Activated CD4-positive, CD25-positive, alpha-beta regulatory T cell treated with anti-CD3 and anti-CD28 coated beads, Interleukin-2, amount 50 U/mL, for 72 hours (primary cell): ENCODE results near the gene FAF1.
"Not testable (repeated sequence)": the region's sequence is repeated elsewhere in the genome, so short reads cannot be mapped to it uniquely, and the experiment has no call there.

Experiments used
- DNase-seq: peaks from one replicate; pipeline ENCODE4 v3.0.0; 2021

Gene FAF1

DNA sequence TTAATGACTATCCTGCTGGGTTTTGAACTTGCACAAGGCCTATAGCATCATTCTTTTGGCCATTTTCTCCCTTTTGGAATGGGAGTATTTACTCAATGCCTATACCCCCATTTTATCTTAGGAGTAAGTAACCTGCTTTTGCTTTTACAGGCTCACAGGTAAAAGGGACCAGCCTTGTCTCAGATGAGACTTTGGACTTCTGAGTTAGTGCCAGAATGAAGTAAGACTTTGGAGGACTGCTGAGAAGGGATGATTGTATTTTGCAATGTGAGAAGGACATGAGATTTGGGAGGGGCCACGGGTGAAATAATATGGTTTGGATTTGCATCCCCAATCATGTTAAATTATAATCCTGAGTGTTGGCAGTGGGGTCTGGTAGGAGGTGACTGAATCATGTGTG is 212.7 kb downstream of the FAF1 start:
- DNase-seq, result no peak

DNA sequence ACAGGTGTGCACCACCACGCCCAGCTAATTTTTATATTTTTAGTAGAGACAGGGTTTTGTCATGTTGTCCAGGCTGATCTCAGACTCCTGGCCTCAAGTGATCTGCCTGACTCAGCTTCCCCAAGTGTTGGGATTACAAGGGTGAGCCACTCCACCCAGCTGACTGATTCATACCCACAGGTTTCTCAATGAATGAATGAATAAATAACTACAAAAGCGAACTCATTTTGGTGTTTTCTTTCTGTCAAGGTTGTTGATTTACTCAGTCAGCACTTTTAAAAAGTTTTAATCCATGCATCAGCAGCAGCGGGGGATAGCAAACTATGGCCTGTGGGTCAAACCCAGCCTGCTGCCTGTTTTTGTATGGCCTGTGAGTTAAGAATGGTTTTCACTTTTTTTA is 217.5 kb downstream of the FAF1 start:
- DNase-seq, result no peak

DNA sequence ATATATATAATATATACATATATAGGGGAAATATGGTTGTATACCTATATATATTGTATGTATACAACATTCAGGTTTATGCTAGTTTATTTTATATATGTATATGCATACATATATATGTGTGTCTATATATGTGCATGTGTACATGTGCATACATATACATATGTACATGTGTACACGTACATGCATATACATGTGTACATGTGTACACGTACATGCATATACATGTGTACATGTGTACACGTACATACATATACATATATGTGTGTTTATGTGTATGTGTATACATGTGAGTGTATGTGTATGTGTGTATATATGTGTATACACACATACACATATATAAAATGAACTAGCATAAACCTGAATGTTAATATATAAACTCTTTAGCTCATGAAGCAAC is 220.9 kb downstream of the FAF1 start:
- no peak for DNase-seq

DNA sequence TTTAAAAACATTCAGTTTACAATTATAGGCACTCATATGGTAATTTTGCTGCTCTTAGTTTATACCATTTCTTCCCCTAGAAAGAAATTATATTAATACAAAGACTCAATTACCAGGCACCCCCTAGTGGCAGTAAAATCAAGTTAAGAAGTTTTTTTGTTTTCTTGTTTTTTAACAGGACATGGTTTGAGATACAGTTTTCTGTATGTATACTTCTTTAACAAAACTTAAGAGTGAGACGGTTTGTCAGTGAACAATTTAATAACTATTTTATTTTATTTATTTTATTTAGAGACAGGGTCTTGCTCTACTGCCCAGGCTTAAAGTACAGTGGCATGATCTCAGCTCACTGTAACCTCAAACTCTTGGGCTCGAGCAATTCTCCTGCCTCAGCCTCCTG is 224.6 kb downstream of the FAF1 start:
- DNase-seq, result no peak

DNA sequence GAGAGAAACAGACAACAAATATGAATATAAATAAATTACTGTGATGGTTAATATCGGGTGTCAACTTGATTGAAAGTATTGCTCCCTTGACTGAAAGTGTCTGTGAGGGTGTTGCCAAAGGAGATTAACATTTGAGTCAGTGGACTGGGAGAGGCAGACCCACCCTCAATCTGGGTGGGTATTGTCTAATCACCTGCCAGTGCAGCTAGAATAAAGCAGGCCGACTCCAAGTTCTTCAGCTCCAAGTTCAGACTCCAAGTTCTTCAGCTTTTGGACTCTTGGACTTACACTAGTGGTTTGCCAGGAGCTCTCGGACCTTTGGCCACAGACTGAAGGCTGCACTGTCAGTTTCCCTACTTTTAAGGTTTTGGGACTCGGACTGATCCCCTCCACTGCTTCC is 232.5 kb downstream of the FAF1 start:
- DNase-seq, result not testable (repeated sequence)

DNA sequence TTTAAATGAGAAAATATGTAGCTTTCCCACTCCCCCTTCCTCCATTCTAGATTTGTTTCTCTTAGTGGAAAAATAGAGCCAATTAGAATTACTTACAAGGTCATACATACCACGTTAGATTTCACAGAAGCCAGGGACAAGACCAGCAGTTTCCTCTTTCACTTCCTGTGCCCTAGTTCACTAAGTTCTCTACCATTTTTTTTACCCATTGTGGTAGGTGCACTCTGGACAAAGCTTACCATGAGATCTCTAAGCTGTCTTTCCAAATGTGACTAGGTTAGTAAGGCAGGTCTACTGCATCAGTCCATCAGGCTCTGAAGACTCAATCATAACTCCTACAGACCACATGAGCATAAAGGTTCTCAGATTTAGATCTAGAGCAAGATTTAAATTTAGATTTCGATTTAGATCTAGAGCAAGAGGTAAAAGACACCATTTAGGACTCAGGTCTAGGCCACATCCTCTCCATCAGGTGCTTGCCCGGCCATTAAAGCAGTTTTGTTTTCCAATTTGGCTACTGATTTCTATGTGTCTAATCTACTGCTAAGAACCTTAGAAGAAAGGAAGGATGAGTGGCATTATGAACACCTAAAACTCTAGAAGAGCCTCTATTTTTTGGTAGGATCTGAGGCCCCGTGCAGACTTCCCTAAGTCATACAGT is 235.3 kb downstream of the FAF1 start:
- no peak for DNase-seq

DNA sequence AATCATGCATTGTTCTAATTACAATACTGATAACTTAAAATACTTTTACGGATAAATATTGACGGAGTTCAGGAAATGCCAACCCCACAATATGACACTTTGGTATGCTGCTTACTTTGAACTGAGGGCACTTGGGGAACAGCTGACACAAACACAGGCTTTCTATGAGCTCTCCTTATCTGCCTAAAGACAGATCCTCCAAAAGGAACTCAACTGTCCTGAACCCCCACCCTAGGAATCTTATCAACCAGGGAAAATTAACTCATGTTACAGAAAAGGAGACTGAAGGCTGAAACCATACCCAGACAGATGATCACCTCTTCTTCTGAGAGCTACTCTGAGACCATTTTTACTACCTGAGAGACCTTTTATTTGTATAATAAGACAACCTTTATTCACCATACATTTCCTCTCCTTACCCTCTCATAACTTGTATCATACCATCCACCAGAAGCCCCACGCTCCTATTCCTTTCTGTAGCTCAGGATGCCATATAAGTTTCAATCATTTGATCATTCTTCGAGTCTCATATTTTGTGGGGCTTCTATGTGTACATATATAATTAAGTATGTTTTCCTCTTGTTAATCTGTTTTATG is 239.5 kb downstream of the FAF1 start:
- DNase-seq, result no peak

DNA sequence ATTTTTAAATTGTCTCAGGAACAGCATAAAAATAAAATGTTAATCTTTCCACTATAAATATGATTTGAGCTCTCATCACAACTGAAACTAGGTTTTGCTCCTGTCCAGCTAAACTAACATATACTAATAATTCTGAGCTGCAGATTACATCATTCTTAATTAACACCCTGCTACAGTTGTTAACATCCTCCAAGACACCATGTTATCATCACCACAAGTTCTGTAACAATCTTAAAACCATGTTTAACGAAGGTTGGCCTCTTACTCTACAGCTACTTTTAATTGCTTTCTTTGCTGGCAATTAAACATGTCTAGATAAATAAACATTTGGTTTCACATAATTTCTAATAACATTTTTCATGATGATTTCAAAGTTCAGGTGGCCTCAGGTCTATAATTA is 240.9 kb downstream of the FAF1 start:
- DNase-seq, result no peak

DNA sequence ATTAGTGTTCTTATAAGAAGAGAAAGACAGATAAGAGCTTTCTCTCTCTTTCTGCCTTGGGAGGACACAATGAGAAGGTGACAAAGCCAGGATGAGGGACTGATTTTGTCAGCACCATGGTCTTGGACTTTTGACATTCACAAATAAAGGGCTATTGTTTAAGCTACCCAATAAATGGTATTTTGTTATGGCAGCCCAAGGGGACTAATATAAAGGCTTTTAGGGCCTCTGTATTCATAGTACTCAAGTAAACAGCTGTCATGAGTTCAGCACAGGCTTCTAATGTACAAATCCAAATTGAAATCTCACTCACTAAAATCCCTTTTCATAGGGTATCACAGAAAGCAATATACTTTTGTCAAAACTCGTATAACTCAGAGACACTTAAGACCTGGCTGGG is 242.7 kb downstream of the FAF1 start:
- DNase-seq, result no peak

DNA sequence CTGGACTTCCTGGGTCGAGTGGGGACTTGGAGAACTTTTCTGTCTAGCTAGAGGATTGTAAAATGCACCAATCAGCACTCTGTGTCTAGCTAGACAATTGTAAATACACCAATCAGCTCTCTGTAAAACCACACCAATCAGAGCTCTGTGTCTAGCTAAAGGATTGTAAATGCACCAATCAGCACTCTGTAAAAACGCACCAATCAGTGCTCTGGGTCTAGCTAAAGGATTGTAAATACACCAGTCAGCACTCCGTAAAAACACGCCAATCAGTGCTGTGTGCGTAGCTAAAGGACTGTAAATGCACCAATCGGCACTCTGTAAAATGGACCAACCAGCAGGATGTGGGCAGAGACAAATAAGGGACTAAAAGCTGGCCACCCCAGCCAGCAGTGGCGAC is 243.6 kb downstream of the FAF1 start:
- not testable (repeated sequence) for DNase-seq

DNA sequence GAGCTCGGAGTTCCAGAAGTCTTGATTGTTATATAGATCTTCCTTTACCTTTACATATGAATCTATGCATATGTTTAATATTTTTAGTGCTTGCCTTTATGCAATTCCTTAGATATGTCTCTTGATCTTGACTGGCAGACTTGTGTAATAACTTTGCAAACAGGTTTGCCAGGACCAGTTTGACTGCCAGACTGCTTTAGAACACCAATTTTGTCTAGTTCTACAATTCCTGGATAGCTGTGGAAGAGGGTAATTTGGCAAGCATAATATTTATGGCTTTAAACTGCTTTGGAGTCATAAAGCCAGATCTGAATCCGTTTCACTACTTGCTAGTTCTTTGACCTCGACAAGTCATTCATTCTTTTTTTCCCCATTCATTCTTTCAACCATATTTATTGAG is 250.0 kb downstream of the FAF1 start:
- DNase-seq, result no peak

DNA sequence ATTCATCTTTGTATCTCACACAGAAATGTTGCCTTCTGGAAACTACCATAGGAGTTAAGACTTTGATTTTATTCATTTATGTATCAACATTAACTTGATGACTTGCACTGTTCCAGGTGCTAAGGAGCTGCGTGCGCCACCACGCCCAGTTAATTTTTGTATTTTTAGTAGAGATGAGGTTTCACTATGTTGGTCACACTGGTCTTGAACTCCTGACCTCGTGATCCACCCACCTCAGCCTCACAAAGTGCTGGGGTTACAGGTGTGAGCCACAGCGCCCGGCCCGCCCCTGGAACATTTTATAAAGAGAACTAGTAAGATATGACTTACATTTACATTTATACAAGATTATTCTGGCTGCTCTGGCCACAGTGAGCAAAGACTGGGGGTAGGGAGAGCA is 252.2 kb downstream of the FAF1 start:
- DNase-seq, result no peak

DNA sequence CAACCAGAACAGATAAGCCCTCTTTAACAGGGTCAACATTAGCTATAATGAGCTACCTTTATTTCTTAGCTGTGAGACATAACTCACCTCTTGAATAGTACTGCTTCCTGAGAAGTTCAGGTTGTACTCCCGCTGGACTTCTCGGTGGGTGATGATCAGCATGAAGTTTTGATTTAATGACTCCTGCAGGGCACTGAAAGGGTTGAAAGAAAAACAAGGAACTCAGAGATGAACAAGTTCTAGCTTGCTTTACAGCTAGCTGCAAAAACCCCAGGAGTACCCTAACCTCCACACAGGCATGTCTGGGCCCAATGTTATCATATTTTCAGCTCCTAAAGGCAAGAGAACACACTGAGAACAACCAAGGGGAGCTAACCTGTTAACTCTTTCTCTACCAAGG is 254.4 kb downstream of the FAF1 start:
- no peak for DNase-seq

DNA sequence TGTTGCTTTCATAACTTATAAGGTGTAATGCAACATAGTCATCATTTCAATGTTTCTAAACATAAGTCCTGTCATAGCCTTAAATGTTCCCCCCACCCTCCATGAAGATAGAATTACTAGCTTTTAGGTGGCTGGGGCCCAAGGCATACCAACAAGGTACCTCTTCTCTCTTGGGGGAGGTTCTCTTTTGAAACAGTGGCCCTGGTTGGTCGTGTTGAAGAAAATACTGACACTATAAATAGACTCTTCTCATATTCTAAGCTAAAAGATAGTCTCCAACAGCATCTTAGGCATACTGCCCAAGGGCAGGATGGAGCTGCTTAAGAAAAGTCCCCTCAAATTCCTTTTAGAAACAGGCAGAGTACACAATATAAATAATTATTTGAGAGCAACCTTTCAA is 255.0 kb downstream of the FAF1 start:
- DNase-seq, result no peak

DNA sequence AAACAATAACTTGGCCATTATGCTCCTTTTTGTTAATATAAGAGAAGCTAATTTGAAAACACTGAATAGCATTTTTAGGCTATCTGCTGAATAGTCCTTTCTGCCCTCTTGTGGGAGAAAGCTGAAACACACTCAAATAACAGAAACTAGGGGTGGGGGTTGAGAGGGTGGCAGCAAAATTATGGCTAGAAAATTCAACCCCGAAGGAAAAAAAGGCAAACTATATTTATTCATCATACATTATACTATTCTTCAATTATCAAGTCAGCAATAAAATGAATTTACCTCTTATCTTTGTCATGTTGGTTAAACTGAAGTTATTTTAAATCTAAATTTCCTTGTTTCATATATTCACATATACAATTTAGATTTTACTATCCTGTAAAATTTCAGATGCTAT is 255.9 kb downstream of the FAF1 start:
- no peak for DNase-seq

DNA sequence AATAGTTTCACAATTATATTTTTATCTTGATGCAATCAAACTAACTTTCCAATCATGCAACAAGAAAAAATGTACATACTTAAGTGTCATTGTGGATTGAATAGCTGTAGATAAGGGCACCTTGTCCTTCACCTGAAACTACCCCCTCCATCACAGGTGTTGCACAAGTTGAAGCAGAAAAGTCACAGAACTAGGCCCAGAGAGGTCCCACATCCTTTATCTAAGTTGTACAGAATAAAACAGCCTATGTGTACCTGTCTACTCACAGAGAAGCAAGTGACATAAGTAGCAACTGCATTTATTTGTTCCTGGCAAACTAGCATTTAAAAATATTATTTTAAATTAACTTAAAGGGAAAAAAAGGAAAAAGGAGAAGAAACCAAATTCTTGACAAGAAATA is 256.8 kb downstream of the FAF1 start:
- no peak for DNase-seq

DNA sequence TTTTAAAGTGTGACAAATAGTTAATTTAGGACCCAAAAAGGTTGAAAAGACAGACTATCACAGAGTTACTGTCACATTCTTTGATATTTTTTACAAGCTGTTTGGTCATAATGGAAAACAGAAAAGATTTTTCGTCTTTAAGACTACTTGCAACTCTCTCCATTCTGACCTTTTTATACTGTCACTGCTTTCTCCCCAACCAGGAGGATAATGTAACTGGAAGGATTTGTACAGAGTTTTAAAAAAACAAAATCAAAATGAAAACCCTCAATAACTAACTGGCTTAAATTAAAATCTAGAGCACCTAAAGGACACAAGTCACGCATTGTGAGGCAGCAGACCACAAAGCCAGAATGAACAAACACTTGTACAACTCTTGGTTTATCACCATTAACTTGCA is 257.7 kb downstream of the FAF1 start:
- DNase-seq, result no peak

DNA sequence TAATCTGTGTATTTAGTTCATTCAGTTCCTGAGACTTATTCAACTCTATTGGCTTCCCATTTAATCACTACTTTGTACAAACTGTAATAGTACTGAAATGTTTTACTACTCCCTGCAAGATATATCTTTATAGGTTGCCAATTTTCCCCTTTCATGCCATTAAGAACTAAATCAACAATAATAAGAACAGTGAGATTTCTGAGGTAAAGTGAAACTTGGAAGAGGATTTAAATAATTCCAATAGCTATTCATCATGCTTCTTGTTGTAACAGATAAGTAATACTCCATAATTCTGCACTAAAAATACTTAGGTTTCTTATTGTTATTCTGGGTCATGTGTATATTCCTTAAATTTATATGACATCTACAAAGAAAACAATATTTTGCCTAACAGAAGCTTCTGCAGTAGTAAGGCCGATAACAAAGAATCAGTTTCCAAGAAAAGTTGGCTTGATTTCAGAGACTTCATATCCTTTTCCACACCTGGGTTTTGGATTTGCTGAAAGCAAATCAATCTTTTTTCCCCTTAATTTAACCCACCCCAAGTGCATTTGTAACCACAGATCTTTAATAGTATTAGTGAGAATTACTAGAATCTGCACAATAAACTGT is 258.3 kb downstream of the FAF1 start:
- DNase-seq, result no peak

DNA sequence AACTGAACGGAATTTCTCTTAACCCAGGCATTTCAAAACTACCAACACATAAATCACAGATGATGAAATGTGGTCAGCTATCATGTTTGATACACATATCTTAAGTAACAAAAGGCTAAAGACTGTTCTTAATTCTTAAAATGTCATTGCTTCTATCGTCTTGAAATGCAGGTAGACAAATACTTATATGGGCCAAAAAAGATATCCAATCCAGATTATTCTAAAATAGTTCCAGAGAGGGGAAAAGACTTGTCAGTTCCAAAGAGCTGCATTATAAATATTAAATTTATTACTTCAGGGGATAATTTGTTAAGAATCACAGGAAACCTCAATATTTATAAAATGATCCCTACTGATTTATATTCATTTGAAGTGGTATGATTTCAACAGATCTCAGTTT is 259.4 kb downstream of the FAF1 start:
- DNase-seq, result no peak

DNA sequence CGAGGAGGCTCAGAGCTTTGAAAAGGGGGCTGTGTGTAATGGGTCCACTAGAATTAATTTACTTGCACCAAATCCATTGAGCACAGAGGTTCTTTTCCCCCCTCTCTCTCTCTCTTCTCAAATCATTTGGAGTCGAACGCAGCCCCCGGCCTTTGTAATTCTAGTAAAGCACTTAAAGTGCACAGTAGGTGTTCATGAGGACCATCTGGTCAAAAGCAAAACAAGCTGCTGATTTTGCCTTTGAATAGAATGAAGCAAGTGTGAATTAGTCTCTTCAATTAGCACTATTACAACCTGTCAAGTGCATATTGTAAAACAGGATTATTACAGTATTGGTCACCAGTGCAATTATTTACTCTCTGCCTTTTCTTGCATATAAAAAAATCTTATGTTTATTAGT is 259.9 kb downstream of the FAF1 start:
- DNase-seq, result no peak

DNA sequence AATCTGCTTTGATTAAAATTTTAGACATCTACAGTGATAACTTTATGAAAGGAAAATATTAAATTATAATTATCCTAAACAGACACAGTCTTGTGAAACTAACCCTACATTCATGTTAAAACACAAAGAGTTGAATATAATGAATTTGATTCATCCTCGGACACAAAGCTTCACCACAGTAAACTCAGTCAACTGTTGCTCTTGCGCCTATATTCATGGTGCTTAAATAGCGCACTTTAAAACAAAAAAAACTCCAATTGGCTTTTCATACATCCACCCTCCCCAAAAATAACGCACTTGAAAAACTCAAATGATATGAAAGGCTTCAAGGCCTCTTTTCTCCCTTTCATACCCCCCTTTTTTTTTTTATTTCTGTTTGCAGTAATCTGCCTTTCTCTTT is 260.3 kb downstream of the FAF1 start:
- no peak for DNase-seq

DNA sequence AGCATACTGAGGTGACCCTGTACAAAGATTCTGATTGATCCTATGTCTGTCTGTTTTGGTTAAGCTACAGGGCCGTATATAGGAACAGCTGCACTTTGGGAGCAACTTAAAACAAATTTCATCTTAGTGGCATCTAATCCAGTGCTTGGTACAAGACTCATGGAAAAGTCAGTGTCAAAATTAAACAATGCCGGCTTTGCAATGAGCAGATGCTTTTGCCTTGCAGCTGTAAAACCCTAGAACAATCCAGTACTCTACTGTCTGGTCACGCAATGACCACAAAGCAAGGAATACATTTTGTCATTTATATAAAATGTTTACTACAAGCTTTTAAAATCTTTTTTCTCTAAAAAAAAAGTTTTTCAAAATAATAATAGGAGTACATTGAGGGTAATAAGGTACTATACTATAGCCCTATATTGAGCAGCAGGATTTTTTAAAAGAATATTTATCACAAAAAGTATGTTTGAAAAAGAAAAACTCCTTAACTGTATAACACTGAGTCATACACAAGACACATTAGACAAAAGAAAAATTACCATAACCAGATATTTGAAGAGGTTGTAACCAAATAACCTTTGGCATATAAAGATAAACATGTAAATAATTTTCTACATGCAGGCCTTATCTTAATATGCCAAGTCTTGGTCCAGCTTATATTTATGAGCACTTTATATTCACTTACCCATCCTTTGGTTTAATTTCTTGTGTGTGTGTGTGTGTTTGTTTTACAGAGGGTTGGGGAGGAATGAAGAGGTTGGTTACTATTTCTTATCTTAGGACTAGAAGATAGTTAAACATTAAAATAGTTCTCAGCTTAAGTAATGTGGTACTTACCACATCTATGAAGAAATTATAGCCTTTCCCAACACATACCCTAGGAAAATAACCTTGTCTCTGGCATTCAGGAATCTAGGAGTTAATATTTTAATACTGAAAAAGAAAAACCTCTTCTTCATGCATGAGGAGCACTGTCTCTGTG is 262.3 kb downstream of the FAF1 start:
- no peak for DNase-seq

DNA sequence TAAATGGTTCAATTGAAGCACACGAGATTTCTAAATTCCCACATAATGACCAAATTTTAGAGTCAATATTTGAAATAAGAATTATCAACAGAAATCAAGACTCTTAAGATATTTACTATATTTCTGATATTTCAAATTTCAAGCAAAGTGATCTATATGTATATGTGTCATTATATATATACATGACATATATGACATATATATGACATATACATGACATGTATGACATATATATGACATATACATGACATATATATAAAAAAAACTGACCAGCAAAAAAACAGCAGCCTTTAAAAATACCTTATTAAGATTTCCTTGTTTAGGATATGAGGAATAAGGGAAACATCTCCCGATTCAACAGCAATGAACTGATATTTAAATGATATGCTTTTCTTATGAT is 266.2 kb downstream of the FAF1 start:
- DNase-seq, result no peak

DNA sequence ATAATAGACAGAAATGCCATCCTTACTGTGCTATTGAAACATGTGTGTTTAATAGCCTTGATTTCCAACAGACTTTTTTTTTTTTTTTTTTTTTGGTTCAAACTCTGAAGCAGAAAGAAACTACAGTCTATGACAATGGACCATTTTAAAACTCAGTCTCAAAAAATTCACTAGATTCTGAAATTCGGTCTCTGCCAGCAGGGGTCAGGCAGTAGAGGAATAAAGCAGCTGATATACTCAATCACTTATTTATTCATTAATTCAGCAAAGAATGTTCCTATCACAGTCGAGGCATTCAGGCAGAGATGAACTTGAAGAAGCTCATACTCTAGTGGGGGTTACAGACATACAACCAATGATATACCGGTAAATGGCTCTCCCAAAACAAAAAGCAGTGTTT is 275.9 kb downstream of the FAF1 start:
- DNase-seq, result no peak
